Measurements from ENCODE around the gene HOXD9. TPM values are rescaled to one million over a fixed set of nuclear protein-coding genes. Genes with fewer than 3 reads are reported as not detected.

Gene HOXD9
- total RNA-seq, 1 experiment from 2014 or later, result 4.4 TPM

GRCh38 chr2:176118601-176119339 lies 3.7 kb upstream of the HOXD9 start:
- peak; percentile 52 to 77 for DNase-seq
- Histone ChIP-seq H3K27me3 (no peaks in the 10 kb centered on the region), H3K27ac (no peak overlapping the region)

GRCh38 chr2:176120364-176121189 lies 1.9 kb upstream of the HOXD9 start:
- no peak overlapping the region for H3K27ac ChIP-seq
- no peaks in the 10 kb centered on the region for H3K9me3 ChIP-seq (replicated peaks)
- no peaks in the 10 kb centered on the region for H3K27me3 ChIP-seq
- H3K36me3 ChIP-seq, result no peaks in the 10 kb centered on the region
- H3K4me3 ChIP-seq, result no peak overlapping the region
- no peaks in the 10 kb centered on the region for H3K4me1 ChIP-seq
- DNase-seq, result no peak

More at GRCh38 chr2:176118601-176119339, 3.7 kb upstream of the HOXD9 start:
- H3K4me1 ChIP-seq, result peaks cover 8% of the 10 kb centered on the region
- no peak overlapping the region for H3K4me3 ChIP-seq
- no peaks in the 10 kb centered on the region for H3K36me3 ChIP-seq
- no peaks in the 10 kb centered on the region for H3K9me3 ChIP-seq (replicated peaks)

DNA sequence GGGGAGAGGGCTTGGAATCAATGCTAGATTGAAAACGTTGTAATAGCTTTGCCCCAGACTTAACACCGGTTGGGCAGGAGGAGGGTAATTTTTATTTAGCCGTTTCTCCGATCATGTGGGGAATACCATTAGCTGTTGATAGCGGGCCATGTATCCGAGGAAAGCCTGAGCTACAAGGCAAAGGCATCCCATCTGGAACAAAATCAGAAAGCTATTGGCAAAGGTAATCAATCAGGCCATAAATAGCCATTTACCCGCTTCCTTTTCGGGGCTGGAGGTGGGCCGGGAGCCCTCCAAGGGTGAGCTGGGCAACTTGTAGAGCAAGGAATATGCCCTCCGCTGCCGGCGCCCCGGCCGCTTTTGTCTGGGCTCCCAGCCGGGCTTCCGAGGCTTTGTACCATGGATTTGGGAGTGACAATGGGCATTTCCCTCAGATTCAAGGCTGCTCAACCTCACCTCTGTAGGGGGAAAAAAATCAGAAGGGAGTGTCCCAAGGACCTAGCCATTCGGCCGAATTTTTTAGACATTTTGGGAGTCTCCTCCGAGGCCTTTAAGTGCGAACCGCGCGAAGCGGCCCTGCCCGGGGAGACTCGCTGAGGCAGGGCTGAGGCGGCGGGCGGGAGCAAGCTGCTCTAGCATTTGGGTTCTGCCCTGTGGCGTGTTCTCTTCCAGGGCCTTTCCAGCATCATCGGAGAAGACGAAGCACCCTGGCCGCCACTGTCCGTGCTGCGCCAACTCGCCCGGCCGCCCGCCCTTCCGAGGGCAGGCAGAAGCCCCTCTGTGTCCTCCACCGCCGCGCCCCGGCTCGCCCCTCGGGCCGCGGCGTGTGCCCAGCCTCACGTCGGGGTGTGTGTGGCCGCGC lies 1.1 kb upstream of the HOXD9 start:
- H3K4me3 ChIP-seq, result peak overlapping the region; percentile 80
- H3K27me3 ChIP-seq, result no peaks in the 10 kb centered on the region
- H3K9me3 ChIP-seq (replicated peaks), result no peaks in the 10 kb centered on the region
- H3K27ac ChIP-seq, result no peak overlapping the region
- no peaks in the 10 kb centered on the region for H3K36me3 ChIP-seq
- no peak for DNase-seq
- no peaks in the 10 kb centered on the region for H3K4me1 ChIP-seq

DNA sequence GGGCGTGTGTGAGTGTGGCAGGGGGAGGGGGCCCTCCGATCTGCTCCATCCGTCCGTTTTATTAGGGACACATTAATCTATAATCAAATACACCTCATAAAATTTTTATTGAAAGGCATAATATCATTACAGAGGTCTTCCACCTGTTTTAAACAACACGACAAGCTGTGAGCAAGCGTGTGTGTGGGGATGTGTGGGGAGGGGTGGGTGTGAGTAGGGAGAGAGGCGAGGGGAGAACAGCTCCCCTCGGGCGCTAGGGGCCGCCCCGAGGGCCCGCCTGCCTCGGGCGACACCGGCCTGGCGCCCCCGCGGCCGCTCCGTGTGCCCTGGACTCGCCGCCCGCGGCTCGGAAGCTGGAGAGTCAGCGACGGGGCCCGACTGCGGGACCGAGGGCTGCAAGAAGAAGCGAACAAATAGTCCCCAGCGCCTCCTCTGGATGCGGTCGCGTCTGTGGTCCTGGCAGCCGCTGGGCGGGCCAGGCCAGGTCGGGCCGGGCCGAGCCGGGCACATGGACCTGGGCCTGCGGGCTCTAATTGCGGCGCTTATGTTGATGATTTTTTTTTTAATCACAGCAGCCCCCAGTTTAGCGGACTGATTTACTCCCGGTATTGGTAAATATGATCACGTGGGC lies 352 bp upstream of the HOXD9 start:
- no peaks in the 10 kb centered on the region for H3K27me3 ChIP-seq
- peak overlapping the region; percentile 50; the same call in 1 of the 2 replicates for H3K27ac ChIP-seq
- H3K36me3 ChIP-seq, result no peaks in the 10 kb centered on the region
- H3K4me3 ChIP-seq, result peak overlapping the region; percentile 80
- no peaks in the 10 kb centered on the region for H3K9me3 ChIP-seq (replicated peaks)
- no peaks in the 10 kb centered on the region for H3K4me1 ChIP-seq
- peak in 1 of 2 experiments; percentile 48 for DNase-seq

DNA sequence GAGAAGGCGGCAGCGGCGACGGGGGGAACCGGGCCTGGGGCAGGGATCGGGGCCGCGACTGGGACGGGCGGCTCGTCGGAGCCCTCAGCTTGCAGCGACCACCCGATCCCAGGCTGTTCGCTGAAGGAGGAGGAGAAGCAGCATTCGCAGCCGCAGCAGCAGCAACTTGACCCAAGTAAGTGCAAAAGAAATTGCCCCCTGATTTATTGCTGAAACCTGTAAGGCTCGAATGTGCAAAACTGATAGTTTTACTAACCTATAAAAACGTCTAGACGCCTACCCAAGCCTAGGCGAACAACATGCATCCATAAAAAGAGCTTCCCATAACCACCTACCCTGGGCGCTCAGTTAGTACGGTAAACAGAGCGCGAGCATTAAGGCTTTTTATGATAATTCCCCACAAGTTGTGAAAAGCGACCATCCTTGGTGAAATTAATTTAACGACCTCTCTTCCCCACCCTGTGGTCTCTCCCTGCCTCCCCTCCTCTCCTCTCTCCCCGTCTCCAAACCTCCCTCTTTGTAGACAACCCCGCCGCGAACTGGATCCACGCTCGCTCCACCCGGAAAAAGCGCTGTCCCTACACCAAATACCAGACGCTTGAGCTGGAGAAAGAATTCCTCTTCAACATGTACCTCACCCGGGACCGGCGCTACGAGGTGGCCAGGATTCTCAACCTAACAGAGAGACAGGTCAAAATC lies 1.0 kb downstream of the HOXD9 start:
- Histone ChIP-seq H3K36me3 (no peaks in the 10 kb centered on the region), H3K27me3 (no peaks in the 10 kb centered on the region), H3K9me3 (replicated peaks) (no peaks in the 10 kb centered on the region), H3K27ac (no peak overlapping the region; the same call in 1 of the 2 replicates), H3K4me1 (no peaks in the 10 kb centered on the region), H3K4me3 (peak overlapping the region; percentile 80)
- DNase-seq, result no peak

- H3K9me3 ChIP-seq (replicated peaks), result no peaks in the 10 kb centered on the region
- H3K27ac ChIP-seq, result no peak overlapping the region
- no peaks in the 10 kb centered on the region for H3K4me1 ChIP-seq
- no peak overlapping the region for H3K4me3 ChIP-seq
- no peak for DNase-seq
- H3K27me3 ChIP-seq, result no peaks in the 10 kb centered on the region
- H3K36me3 ChIP-seq, result no peaks in the 10 kb centered on the region
Measured at GRCh38 chr2:176124110-176124946, 1.8 kb downstream of the HOXD9 start.

DNA sequence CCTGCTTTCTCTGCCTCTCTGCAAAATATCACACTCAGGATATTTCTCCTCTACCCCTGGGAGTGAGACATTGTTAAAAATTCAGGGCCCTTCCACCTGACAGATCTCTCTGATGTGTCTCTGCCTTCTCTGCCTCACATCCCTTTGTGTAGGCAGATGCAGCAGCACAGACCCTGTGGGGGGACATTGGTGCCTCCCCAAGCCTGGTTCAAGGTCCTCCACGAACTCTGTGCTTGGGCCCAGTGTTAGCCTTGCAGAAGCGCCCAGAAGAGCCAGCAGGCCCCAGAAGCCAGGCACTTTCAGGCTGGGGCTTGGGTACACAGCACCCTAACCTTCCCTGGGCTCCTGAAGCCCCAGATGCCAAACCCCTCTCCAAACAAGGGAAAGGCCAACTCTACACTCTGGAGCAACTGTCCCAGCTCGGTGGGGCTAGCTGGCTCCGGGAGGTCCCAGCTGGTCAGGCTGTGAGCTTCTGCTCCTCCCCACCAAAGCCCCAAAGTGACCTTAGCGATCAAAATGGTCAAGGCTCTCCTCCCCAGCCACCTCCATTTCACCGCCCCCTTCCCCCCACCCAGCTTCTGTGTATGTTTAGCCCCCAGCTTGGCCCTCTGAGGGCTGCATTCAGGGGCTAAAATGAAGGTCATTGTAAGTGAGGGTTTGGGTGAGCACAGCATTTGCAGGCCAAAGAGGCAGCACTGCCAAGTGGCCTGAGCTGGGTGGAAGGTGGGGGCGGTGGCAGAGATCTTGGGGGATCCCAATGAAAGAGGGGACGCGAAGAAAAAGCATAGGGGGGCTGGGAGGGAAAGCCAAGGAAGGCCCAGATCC lies 2.6 kb downstream of the HOXD9 start:
- Histone ChIP-seq H3K27me3 (no peaks in the 10 kb centered on the region), H3K9me3 (replicated peaks) (no peaks in the 10 kb centered on the region), H3K4me3 (no peak overlapping the region), H3K27ac (no peak overlapping the region), H3K4me1 (no peaks in the 10 kb centered on the region), H3K36me3 (no peaks in the 10 kb centered on the region)
- no peak for DNase-seq

DNA sequence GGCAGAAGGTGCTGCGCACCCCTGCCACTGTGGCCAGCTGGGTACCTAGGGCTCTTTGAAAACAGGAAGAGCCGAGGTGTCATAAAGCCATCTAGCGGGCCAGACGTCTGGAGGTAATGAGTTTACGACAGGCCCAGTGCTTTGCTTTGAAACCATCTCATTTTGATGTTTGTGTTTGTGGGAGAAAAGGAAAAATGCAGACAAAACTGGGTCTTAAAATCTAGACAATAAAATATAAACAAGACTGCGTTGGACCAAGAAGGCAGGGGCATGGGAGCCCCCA lies 3.2 kb downstream of the HOXD9 start:
- no peaks in the 10 kb centered on the region for H3K36me3 ChIP-seq
- H3K27ac ChIP-seq, result no peak overlapping the region
- no peaks in the 10 kb centered on the region for H3K27me3 ChIP-seq
- H3K4me1 ChIP-seq, result no peaks in the 10 kb centered on the region
- no peak overlapping the region for H3K4me3 ChIP-seq
- no peaks in the 10 kb centered on the region for H3K9me3 ChIP-seq (replicated peaks)
- no peak for DNase-seq

DNA sequence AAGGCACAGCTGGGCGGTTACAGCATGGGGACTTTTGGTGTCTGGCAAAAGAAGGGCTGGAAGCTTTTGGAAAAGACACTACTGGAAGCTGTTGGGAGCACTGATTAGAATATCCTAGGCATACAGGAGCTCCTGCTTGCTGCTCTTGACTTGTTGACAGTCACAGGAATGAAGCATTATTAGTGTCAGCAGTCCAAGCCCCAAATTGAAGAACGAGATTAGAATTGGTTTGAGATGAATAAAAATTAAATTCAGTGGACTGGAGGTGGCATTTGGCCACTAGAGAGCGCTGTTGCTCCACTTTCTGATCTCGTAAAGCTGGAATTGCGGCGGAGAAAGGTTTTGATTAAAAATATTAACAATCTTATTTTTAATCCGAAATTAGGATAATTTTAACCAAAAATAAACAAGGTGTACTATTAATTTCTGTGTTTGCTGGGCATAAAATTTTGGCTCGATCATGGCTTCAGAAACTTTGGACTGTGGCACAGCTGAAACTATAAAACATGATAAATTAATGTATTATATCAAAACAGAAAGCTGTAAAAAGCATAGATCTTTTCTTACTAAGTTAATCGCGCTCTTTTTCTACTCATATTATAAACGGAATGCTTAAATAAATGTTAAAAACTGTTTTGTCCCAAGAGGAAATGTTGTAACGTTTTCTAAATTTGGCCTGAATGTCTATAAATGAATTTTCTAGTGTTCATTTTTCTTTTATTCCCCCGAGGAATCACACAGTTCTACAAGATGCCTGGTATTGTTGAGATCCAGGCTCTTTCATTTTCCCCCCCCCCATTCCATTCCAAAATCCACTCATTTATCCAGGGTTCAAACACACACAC lies 4.6 kb downstream of the HOXD9 start:
- Histone ChIP-seq H3K27ac (no peak overlapping the region), H3K4me3 (no peak overlapping the region), H3K27me3 (no peaks in the 10 kb centered on the region), H3K36me3 (no peaks in the 10 kb centered on the region), H3K9me3 (replicated peaks) (no peaks in the 10 kb centered on the region), H3K4me1 (no peaks in the 10 kb centered on the region)
- DNase-seq, result peak; percentile 44 to 75

DNA sequence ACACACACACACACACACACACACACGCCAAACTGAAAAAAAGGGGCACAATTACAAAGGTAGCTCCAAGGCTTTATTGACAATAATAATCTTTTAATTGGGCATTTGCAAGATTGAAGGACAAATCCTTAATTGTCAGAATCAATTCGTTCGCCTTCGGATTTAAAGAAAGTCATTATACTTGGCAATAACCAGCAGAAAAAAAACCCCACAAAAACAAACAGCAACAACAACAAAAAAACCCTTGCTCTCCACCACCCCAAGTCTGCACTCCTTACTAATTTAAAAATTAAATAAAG lies 5.2 kb downstream of the HOXD9 start:
- H3K4me3 ChIP-seq, result no peak overlapping the region
- no peaks in the 10 kb centered on the region for H3K27me3 ChIP-seq
- DNase-seq, result no peak
- peaks cover under 1% of the 10 kb centered on the region; the same call in 1 of the 2 replicates for H3K4me1 ChIP-seq
- no peak overlapping the region for H3K27ac ChIP-seq
- no peaks in the 10 kb centered on the region for H3K9me3 ChIP-seq (replicated peaks)
- no peaks in the 10 kb centered on the region for H3K36me3 ChIP-seq

DNA sequence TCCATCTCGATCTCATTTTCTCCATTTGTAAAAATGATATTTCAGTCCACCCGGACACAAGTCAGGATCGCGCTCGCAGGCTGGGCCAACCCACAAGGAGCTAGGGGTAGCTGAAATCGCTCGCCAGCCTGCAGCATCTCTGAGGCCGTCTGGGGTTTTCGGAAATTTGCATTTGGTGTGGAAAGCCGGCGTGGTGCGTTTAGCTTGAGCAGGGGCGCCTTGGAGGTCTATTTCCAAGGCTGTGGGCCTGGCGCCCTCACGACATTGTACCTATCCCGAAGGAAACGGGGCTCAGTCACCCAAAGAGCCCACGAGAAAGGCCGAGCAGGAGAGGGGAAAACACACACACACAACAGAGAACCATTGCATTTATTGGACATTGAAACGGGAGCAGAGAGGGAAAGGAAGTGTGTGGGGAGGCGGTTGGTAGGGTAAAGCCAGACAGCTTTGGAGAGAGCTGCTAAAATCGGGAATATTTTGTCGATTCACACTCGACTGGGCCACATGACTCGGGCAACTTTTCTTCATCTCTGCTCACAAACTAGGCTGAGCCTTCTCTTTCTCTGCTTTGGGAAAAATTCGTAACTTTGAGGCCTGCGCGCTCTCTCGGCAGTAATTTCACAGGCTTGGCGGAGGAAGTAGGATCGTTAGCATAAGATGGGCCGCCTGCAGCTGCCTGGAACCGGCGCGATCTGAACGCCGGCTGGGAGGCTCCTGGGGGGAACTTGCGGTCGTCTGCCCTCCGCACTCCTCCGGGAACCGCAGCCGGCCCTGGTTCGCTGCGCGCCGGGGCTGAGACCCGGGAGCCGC lies 5.9 kb downstream of the HOXD9 start:
- Histone ChIP-seq H3K27me3 (no peaks in the 10 kb centered on the region), H3K27ac (no peak overlapping the region), H3K4me3 (no peak overlapping the region), H3K9me3 (replicated peaks) (no peaks in the 10 kb centered on the region), H3K36me3 (no peaks in the 10 kb centered on the region), H3K4me1 (peaks cover 7% of the 10 kb centered on the region; the same call in 1 of the 2 replicates)
- no peak for DNase-seq

Measured in SJCRH30 (cell line).